NCI-H226 (cell line): ENCODE measurements around the gene EFCAB6.
"Not testable (repeated sequence)": the region's sequence is repeated elsewhere in the genome, so short reads cannot be mapped to it uniquely, and the experiment has no call there.

Experiments used
- DNase-seq: peaks from one replicate; pipeline ENCODE4 v3.0.0-alpha.2; 2015

Gene EFCAB6

DNA sequence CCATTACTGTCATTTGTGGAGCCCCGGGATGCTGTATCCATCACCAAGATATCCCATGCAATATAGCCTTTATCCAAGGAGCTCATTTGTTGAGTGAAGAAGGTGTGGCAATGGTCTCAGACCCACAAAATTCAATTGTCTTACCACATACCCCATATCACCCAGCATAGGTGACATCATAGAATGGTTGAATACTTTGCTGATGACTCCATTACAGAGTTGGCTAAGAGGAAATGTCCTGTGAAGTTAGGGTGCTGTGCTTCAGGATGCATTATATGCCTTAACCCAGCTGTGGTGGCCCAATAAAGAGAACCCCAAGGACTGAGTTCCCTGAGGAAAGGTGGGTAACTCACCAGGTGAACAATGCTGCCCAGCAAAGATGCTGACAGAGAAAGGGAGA lies 113.7 kb downstream of the EFCAB6 start:
- DNase-seq: no peak

DNA sequence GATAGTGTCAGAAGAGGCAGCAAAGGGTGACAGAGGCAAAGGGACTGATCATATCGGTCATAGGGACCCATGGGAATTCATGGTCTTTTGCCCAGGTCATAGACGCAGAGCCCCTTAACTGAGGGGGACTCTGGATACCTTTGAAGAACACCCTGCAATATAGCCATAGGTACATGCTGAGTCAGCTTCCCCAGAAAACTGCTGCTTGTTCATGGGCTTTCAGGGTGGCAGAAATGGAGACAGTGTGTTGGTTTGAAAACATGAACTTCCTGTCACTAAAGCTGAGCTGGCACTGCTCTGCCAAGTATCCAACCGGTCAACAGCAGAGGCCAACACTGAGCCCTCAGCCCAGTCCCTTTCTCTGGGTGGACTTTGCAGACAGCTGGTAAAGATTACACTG lies 114.2 kb downstream of the EFCAB6 start:
- no peak for DNase-seq

DNA sequence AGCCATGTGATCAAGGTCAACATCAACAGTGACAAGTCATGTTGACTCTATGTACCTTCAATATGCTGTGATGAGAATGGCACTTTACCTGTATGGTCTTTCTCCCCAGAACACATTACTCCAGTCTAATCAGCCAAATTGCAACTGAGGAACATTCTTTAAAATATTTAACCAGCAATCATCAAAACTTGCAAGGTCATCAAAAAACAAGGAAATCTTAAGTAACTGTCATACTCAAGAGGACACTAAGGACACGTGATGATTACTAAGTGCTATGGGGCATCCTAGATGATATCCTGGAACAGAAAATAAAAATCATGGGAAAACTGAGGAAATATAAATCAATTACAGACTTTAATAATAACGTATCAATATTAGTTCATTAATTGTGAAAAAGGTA lies 118.9 kb downstream of the EFCAB6 start:
- DNase-seq: no peak

DNA sequence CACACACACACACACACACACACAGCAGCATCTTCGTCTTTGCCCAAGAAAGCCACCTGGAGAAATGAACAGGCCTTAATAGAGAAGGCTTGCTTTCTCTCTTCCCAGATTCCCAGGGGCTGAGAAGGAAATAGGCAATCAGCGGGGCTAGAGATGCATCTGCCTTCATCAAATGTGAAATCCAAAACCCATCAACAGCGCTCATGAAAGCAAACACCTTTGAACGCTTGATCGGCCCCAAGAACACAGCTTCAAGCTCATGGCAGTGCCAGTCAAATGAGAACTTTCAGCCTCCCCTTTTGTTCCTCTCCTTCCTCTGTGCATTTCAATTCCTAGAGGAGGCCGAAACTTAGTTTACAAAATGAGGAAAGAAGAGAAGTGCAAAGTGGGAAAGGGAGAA lies 122.7 kb downstream of the EFCAB6 start:
- DNase-seq: no peak

- DNase-seq: no peak
These were observed 129.3 kb downstream of the EFCAB6 start for GRCh38 chr22:43682851-43683250.

DNA sequence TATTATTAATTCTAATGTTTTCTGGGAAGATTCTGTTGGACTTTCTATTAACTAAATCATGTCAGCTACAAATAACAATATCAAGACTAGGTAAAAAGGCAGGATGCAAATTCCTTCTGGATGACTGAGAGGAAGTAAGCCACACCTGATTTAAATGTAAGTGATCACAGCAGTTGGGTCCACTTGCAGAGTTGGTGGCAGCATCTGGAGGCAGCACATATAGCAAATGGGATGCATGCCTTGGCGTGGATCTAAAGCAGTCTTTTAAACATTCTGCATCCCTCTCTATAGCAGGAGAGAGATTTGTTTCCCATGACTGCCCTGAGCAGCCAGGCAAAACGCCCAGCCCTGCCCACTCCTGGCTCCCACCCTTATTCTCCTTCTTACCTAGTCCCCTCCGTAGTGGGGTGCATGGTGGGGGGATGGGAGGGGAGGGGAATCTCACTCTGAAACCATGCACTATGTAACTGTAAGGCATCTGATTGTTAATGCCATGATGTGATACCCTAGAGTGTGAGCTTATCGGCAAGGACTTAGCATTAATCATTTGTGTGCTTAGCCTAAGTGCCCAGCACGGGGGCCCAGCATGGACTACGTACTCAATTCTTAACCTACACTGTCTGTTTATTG lies 130.3 kb downstream of the EFCAB6 start:
- no peak for DNase-seq

- DNase-seq: no peak
These were observed 141.6 kb downstream of the EFCAB6 start for GRCh38 chr22:43670513-43670912.

GRCh38 chr22:43669190-43669589 lies 142.9 kb downstream of the EFCAB6 start:
- no peak for DNase-seq

GRCh38 chr22:43667656-43668055 lies 144.4 kb downstream of the EFCAB6 start:
- no peak for DNase-seq

- no peak for DNase-seq
These were observed 145.6 kb downstream of the EFCAB6 start for GRCh38 chr22:43666457-43666856.

DNA sequence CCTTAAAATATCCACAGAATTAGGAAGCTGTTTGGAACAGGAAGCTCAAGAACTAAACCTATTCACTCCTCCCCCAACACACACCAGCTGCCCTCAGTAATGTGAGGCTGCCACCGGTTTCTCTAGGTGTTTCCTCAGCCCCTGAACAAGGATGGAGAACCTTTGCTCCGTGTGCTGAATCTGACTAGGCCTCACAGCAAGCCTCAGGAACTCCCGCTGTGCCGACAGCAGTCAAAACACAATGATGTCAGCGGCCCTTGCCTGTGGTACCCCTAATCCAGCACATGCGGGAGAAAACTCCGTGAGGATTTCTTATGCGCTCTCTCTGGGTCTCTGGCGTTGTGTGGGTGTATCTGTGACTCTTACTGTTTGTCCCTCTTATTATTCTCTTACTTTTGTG lies 153.3 kb downstream of the EFCAB6 start:
- no peak for DNase-seq

- DNase-seq: not testable (repeated sequence)
These were observed 155.5 kb downstream of the EFCAB6 start for GRCh38 chr22:43656581-43656980.

DNA sequence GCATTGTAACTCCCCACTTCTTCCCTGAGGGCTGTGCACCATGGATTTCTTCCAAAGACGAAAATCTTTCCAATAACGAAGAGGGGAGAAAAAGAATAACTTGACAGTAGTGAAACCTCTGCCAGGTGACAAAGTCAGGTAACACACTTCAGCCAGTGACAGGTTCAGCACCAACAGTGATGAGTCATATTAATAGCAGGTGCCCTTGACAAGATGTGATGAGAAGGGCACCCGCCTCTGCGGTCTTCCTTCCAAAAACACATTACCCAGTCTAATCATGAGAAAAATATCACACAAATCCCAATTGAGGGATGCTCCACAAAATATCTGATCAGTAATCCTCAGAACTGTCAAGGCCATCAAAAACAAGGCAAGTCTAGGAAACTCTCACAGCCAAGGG lies 157.8 kb downstream of the EFCAB6 start:
- DNase-seq: no peak

DNA sequence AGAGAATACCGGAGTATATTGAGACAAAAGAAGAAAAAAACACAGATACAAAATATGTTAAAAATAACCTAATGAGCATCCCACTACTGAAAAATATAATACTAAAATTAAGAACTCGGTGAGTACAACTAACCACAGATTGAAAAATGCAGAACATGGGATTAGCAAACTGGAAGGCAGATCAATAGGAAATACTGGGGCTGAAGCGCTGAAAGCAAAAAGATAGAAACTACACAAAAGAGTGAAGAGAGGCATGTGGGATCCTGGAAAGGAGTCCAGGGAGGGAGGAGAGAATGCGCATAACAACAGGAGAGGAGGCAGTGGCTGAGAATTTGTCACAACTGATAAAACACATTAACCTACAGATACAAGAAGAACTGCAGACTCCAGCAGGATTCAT lies 159.3 kb downstream of the EFCAB6 start:
- DNase-seq: no peak

DNA sequence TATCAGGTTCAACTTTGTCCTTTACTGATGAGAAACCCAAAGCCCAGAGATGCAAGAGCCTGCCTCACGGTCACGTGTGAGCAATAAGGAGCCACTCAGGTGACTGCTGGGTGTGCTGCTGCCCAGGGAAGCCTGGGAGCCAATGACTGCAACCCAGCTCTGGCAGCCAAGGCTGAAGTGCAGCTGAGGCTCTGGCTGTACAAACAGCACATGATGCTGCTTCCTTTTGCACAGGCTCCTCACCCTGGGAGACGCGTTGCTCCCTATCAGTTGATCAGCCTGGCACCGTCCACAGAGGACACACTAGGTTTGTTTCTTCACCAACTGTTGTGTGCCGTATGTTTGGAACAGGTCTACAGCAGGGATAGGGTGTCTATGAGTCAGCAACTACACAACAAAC lies 168.7 kb downstream of the EFCAB6 start:
- no peak for DNase-seq

DNA sequence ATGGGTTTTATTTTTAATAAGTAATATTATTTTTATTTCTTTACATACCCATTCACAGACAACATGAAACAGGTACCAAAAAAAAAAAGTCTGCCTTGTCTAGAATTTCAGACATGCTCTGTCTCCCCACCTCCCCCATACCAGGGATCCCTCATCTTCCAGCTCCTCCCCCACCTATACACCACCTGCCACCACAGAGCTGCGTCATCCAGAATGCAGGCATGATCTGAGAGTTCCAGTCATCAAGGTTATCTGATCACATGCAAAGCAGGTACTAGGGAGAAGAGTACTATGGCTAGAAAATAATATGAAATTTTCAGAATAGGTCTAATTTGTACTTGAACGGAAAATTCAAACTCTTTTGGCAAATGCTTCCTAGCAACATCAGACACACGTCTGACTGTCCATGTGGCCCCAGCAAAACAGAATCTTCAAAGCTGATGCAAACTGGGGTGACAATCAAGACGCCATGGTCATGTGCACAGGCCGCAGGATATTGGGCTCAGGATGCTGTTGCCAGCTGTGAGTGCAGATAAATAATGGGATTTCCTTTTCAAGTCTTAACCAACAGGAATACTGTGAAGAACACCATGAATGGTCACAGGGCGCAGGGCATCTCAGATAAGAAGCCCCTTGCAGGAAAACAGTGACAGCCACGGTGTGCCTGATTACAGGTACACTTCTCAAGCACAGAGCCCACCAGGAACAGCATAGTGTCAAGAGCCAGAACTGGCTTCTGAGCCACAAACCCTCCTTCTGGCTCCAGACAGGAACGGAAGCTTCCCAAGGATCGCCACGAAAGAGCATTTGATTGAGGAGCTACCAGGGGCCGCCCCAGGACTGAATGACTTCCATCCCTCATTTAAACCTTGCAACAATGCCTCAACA lies 169.5 kb downstream of the EFCAB6 start:
- no peak for DNase-seq

GRCh38 chr22:43639228-43639948 lies 172.7 kb downstream of the EFCAB6 start:
- DNase-seq: no peak

DNA sequence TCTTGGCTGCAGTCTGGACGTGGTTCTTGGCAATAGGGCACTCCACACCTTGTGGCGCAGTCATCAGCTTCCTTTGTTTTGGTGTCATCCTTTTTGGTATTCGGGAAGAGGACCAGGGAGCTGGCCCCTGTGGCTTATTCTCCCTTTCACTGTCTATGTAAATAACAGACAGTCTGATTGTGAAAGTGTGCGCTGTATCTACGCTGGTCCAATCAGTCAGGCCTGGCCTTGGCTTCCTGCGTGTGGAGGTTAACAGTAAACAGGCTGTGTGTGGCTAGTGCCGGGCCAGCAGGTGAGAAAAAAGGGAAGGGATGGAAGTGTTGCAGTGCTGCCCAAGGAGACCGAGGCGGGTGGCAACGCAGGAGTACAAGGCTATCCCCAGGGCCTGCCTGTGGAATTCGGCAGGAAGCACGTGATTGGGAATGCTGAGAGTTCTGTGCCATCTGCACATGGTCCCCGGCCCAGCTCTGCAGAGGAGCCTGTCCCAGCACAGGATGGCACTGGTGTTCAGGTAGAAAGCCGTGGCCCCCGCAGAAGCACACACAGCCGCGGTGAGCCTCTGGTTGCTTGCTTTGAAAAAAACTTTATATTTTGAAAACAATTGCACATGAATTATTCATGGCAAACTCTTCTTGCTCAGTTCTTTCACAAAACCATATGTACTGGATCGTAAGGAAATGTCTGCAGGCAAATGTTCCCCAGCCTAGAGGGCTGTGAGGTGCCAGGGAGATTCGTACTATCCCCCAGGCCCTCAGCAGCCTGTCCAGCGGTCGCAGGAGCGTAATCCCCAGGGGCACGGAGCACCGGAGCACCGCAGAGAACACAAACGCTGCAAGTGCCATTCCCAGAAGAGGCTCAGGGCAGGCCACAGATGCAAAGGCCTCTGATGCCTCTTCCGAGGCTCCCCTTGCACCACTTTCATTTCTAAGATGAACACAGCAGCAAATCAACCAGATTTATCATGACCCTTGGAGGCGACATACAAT lies 174.5 kb downstream of the EFCAB6 start:
- DNase-seq: no peak

GRCh38 chr22:43636086-43636485 lies 176.0 kb downstream of the EFCAB6 start:
- DNase-seq: no peak

DNA sequence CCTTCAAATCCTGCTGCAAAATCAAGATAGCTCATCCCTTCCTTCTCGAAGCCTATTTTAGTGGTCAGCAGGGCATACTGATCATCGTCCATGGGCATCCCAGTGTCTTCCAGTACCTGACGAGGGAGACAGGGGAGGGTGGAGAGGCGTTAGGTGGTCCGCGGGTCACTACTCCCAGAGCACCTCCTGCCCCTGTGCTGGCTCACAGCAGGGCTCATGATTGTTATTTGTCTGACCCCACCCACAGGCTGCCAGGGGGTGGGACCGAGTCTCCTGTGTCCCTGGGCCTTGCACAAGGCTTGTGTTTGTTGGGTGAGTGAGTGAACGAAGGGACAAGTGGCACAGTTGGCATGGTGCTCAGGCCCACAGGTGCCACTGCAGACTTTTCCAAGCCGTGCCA lies 177.0 kb downstream of the EFCAB6 start:
- no peak for DNase-seq

DNA sequence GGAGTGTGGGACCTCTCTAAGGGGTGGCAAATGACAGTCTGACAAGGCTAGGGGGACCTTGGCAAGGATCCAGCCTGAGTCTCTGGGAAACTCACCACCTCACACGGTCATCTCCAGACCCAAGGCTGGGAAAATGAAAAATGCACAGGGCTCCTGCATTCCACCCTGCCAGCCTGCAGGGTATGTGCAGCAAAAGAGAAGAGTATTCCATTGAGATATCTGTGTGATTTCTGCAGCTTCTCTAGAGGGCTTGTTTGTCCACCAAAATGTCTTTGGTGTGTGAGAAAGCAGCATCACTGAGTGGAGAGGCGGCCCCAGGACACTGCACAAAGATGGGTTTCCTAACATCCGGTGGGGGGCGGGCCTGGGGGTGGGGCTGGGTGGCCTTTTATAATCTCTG lies 177.8 kb downstream of the EFCAB6 start:
- no peak for DNase-seq

DNA sequence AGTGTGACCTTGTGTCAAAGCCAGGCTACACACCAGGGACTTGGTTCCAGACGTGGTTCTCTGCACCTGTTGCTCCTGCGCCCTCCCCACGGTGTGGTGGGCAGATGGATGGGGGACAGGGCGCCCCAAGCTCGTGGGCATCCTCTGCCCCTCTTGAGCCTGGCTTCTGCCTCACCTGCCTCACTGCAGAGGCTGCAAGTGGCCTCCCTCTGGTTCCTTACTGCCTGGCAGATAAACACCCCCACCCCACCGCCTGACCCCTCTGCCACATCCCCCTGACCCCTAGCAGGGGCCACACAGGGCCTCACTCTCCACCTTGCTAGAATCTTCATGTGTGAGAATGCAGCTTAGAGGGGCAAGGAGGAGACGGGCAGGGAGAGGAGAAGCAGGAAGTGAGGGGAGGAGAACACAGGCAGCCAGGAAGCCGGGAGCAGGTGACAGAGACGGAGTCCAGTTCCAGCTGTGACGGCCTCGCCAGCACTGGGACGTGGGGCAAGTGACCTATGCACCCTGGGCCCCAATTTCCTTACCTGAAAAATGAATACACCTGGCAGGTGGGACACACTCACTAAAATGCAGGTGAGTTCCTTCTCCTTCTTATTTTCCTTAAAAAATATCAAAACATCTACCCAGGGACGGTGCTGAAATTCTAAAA lies 178.3 kb downstream of the EFCAB6 start:
- DNase-seq: no peak
